ENCODE measurements around the gene EDA.

Gene EDA

DNA sequence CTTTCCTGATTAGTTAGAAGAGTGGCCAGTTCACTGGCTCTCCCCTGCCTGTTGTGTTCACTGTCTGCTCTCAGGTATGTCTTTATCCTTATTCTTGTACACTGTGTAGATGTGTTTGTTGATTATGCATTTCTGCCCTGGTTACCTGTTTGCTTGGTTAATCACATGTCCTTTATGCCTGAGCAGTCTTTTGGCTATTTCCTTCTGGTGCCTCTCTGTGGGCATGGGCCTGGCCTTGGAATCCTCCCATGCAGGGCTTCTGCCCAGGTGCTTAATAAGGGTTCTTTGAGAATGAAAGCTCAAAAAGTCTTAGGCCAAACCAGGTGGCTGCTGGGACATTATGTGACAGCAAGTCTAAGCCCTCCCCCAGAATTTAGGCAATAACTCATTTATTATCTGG lies 472.8 kb downstream of the EDA start:
- no peak overlapping the region for H3K4me3 ChIP-seq (ENCODE audit: low read length)
- TF ChIP-seq, protein P1, sequence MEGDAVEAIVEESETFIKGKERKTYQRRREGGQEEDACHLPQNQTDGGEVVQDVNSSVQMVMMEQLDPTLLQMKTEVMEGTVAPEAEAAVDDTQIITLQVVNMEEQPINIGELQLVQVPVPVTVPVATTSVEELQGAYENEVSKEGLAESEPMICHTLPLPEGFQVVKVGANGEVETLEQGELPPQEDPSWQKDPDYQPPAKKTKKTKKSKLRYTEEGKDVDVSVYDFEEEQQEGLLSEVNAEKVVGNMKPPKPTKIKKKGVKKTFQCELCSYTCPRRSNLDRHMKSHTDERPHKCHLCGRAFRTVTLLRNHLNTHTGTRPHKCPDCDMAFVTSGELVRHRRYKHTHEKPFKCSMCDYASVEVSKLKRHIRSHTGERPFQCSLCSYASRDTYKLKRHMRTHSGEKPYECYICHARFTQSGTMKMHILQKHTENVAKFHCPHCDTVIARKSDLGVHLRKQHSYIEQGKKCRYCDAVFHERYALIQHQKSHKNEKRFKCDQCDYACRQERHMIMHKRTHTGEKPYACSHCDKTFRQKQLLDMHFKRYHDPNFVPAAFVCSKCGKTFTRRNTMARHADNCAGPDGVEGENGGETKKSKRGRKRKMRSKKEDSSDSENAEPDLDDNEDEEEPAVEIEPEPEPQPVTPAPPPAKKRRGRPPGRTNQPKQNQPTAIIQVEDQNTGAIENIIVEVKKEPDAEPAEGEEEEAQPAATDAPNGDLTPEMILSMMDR (IDR thresholded peaks at IDR 0.05; ENCODE audit: insufficient read depth, low read depth, low read length, missing control alignments) = no peak
- no peak for DNase-seq (ENCODE audit: low read depth)
